GM12878 (cell line): ENCODE results near the gene RAPGEF6. TPM values are rescaled to one million over a fixed set of nuclear protein-coding genes. Genes with fewer than 3 reads are reported as not detected.

Source experiments
- ATAC-seq: fragments of 200-7000 bp; cut with Tn5 transposase; 3 replicates; pipeline ENCODE4 v1.9.1; 2020; ENCODE audit warnings: mild to moderate bottlenecking, moderate library complexity
- BruUV-seq: library from RNA; stranded (reverse); fragments of 400-500 nt; replicated peaks from 2 replicates; lab custom pipeline; 2021; lab: Mats Ljungman, UMichigan
- CTCF ChIA-PET: fragments of 300-600 bp; sonication (Branson Sonifier 250); formaldehyde crosslinking; extraction: SDS; loops from one replicate; lab custom pipeline; 2021; ENCODE audit warnings: inconsistent platforms; lab: Yijun Ruan, JAX
- POLR2A ChIA-PET: fragments of 350-600 bp; formaldehyde crosslinking; extraction: SDS; loops from one replicate; lab custom pipeline; 2021; ENCODE audit warnings: inconsistent platforms; lab: Charles Lee
- RAD21 ChIA-PET: fragments of 300-600 bp; sonication (Branson Sonifier 250); formaldehyde crosslinking; loops from one replicate; lab custom pipeline; 2023; ENCODE audit warnings: antibody characterized with exemption; ENCODE audit not compliant: unreplicated experiment; lab: Charles Lee
- SMC1A ChIA-PET: fragments of 300-600 bp; sonication (Branson Sonifier 250); formaldehyde crosslinking; loops from one replicate; lab custom pipeline; 2023; ENCODE audit not compliant: unreplicated experiment, uncharacterized antibody; lab: Charles Lee
- DNase-seq: peaks from one replicate; pipeline ENCODE4 v3.0.0-alpha.2; 2011; ENCODE audit warnings: low read depth, low spot score
- FAIRE-seq: peaks from 3 replicates; lab custom pipeline; 2011; peaks lifted over from hg19 to GRCh38; lab: Jason Lieb, UNC
- H2AFZ ChIP-seq: 2 replicates; pipeline ENCODE4 v1.6.0; 2011; ENCODE audit warnings: low read depth, low read length, control low read depth; ENCODE audit not compliant: control insufficient read depth
- H3K27ac ChIP-seq: 2 replicates; pipeline ENCODE4 v1.5.1; 2011; ENCODE audit warnings: control low read depth; ENCODE audit not compliant: control insufficient read depth, insufficient read depth
- H3K27me3 ChIP-seq, 2 experiments: replicated peaks in 1 of 2; 2 replicates each; pipeline versions ENCODE4 v1.6.0 to v1.6.1; 2011; ENCODE audit warnings: low read length in 1 of 2; ENCODE audit not compliant: control insufficient read depth in 2 of 2, insufficient read depth in 2 of 2
- H3K36me3 ChIP-seq, 2 experiments: 2 replicates each; pipeline ENCODE4 v1.5.1; 2011; ENCODE audit warnings: low read length in 1 of 2; ENCODE audit not compliant: control insufficient read depth in 2 of 2, insufficient read depth in 2 of 2
- H3K4me1 ChIP-seq: 2 replicates; pipeline ENCODE4 v1.6.1; 2011; ENCODE audit warnings: mild to moderate bottlenecking, low read length, moderate library complexity, mixed read lengths; ENCODE audit not compliant: control insufficient read depth, insufficient read depth
- H3K4me2 ChIP-seq: 2 replicates; pipeline ENCODE4 v1.6.0; 2011; ENCODE audit warnings: control low read depth; ENCODE audit not compliant: control insufficient read depth, insufficient read depth
- H3K4me3 ChIP-seq: fragments of 200-600 bp; sonication (generic); 2 replicates; pipeline ENCODE4 v1.5.1; 2016
- H3K79me2 ChIP-seq: 2 replicates; pipeline ENCODE4 v1.6.0; 2011; ENCODE audit warnings: low read length; ENCODE audit not compliant: control insufficient read depth, insufficient read depth
- H3K9ac ChIP-seq: 2 replicates; pipeline ENCODE4 v1.8.0; 2011; ENCODE audit warnings: low read length, control low read depth, mixed read lengths; ENCODE audit not compliant: control insufficient read depth, insufficient read depth
- H3K9me3 ChIP-seq: replicated peaks from 3 replicates; pipeline ENCODE4 v1.5.1; 2011; ENCODE audit warnings: mild to moderate bottlenecking, low read length; ENCODE audit not compliant: control insufficient read depth, insufficient read depth
- H4K20me1 ChIP-seq: 2 replicates; pipeline ENCODE4 v1.6.0; 2011; ENCODE audit not compliant: control insufficient read depth, insufficient read depth
- BMI1 ChIP-seq: fragments of 450-650 bp; IDR thresholded peaks from 2 replicates; pipeline ENCODE4 v1.6.1; 2016; ENCODE audit warnings: mild to moderate bottlenecking, moderate library complexity, borderline replicate concordance
- CHD1 ChIP-seq: IDR thresholded peaks from 2 replicates; pipeline ENCODE4 v1.6.1; 2012; ENCODE audit warnings: low read depth, low read length, improper control_type of control experiment
- MYB ChIP-seq: fragments of 150-350 bp; IDR thresholded peaks from 2 replicates; pipeline ENCODE4 v1.6.1; 2014; ENCODE audit warnings: mild to moderate bottlenecking, low read depth, low read length, borderline replicate concordance
- SMARCA5 ChIP-seq: fragments of 450-650 bp; IDR thresholded peaks from 2 replicates; pipeline ENCODE4 v1.6.1; 2017; ENCODE audit warnings: mild to moderate bottlenecking
- SRF ChIP-seq, 2 experiments: IDR thresholded peaks; 2 replicates each; pipeline ENCODE4 v1.6.1; 2011; ENCODE audit warnings: low read depth in 2 of 2, low read length in 2 of 2, mild to moderate bottlenecking in 1 of 2, moderate library complexity in 1 of 2
- TBL1XR1 ChIP-seq: IDR thresholded peaks from 2 replicates; pipeline ENCODE4 v1.6.1; 2012; ENCODE audit warnings: low read depth, low read length, improper control_type of control experiment
- ZNF207 ChIP-seq: fragments of 450-650 bp; IDR thresholded peaks from 2 replicates; pipeline ENCODE4 v1.6.1; 2014; ENCODE audit warnings: antibody characterized with exemption, mild to moderate bottlenecking, borderline replicate concordance
- WGBS: methylation state at CpG from one replicate; pipeline ENCODE4 v1.1.6; 2016; ENCODE audit warnings: low lambda C conversion rate; ENCODE audit not compliant: insufficient replicate concordance, insufficient coverage; ENCODE audit errors: missing lambda C conversion rate; 5-methylcytosine and 5-hydroxymethylcytosine counted together
- in situ Hi-C: fragments of 300-500 bp; cut with MboI; formaldehyde crosslinking; loops from 9 replicates; pipeline ENCODE4 v1.14.3; 2018; ENCODE audit warnings: mixed read lengths
- intact Hi-C: fragments of 100-400 bp; cut with micrococcal nuclease; formaldehyde crosslinking; loops from one replicate; pipeline ENCODE4 v1.14.2; 2022; ENCODE audit not compliant: unreplicated experiment
- polyA plus RNA-seq, 11 experiments: library from polyadenylated mRNA; depleted of rRNA in 4 of 11; unstranded in 6 of 11; stranded (reverse) in 5 of 11; fragments of >200 nt; fragmentation: Nextera tagmentation in 4 of 11; fragmentation: Illumina TruSeq in 1 of 11; extraction: Ambion mirVana in 4 of 11; extraction: Trizol in 1 of 11; gene quantifications; 1 replicate in 1 of 11; 2 replicates in 10 of 11; pipeline versions ENCODE4 v1.2.1 to v1.2.3, GENCODE V29; 2011 to 2016; ENCODE audit warnings: inconsistent platforms in 2 of 11, missing spikeins in 2 of 11, low read depth in 1 of 11
- total RNA-seq, 4 experiments: library from RNA; depleted of rRNA in 3 of 4; stranded (reverse); fragments of >200 nt in 3 of 4; fragmentation: Illumina TruSeq in 1 of 4; extraction: Trizol in 1 of 4; gene quantifications; 2 replicates each; pipeline versions ENCODE4 v1.2.1 to v1.2.3, GENCODE V29; 2013 to 2021

RAPGEF6 gene
- total and polyA plus RNA-seq, 10 of the 15 experiments (the other 5 are each of a cell fraction or from before 2014, with no cell fraction given) = 2.9 to 24.0 (median 14.2) TPM

- no peaks in the 10 kb centered on the region for H3K4me1 ChIP-seq
- ChIA-PET CTCF (interaction anchor here (4.0 kb wide), 1 partner anchor 25 kb away, joined by 16 read pairs; no protein-coding TSS in a partner anchor), SMC1A (interaction anchor here (0.9 to 1.5 kb wide), 7 partner anchors 17 to 68 kb away, joined by 3 to 4 read pairs (median 3); no protein-coding TSS in a partner anchor), POLR2A (no interaction called here)
- H3K4me2 ChIP-seq = no peak overlapping the region
- H3K36me3 ChIP-seq = peaks cover 2 to 6% of the 10 kb centered on the region in 2 experiments; a peak in 2 of 4 replicates
- H2AFZ ChIP-seq = no peak overlapping the region
- intact Hi-C loops = no loop called here
- FAIRE-seq = no peak
- H4K20me1 ChIP-seq = no peaks in the 10 kb centered on the region
- DNase-seq = no peak
- H3K9me3 ChIP-seq = no peaks in the 10 kb centered on the region
- H3K79me2 ChIP-seq = peaks cover 1% of the 10 kb centered on the region
- H3K27ac ChIP-seq = no peak overlapping the region
- BruUV-seq = no TSS peak
- 97% methylated on average over 4 of the region's 4 CpGs for WGBS
- no peaks in the 10 kb centered on the region for H3K27me3 ChIP-seq
- no peak for ATAC-seq
- in situ Hi-C loops = no loop called here
- H3K4me3 ChIP-seq = no peak overlapping the region
- TF ChIP-seq ZNF207 (no peak), SRF (IDR thresholded peaks at IDR 0.05; ENCODE audit: low read depth in 2 of 2, low read length in 2 of 2) (no peak), MYB (no peak), SMARCA5 (no peak)
- TF ChIP-seq, all 136 proteins: peak for 0
- RAD21 ChIA-PET = interaction anchor here (0.7 to 0.8 kb wide), 2 partner anchors 59 to 444 kb away, joined by 3 read pairs; no protein-coding TSS in a partner anchor
- H3K9ac ChIP-seq = no peak overlapping the region
Measured at GRCh38 chr5:131564229-131564652, 70.8 kb downstream of the RAPGEF6 start.

GRCh38 chr5:131563434-131564228 is 71.4 kb downstream of the RAPGEF6 start:
- Histone ChIP-seq H3K27me3 (no peaks in the 10 kb centered on the region), H3K9me3 (no peaks in the 10 kb centered on the region), H3K4me1 (no peaks in the 10 kb centered on the region), H4K20me1 (no peaks in the 10 kb centered on the region), H3K79me2 (peaks cover 1% of the 10 kb centered on the region), H3K9ac (no peak overlapping the region), H2AFZ (no peak overlapping the region), H3K36me3 (peaks cover 2 to 11% of the 10 kb centered on the region in 2 experiments; a peak in 2 of 4 replicates), H3K4me3 (no peak overlapping the region), H3K4me2 (no peak overlapping the region), H3K27ac (no peak overlapping the region)
- peak; percentile 23 for FAIRE-seq
- no peak for TF ChIP-seq CHD1
- no peak for TF ChIP-seq BMI1
- no peak for TF ChIP-seq TBL1XR1
- SMC1A ChIA-PET = interaction anchor here (0.6 to 1.5 kb wide), 5 partner anchors 22 to 102 kb away, joined by 3 to 4 read pairs (median 3); no protein-coding TSS in a partner anchor
- CTCF ChIA-PET = no interaction called here
- intact Hi-C loops (no loop called here), in situ Hi-C loops (no loop called here)
- BruUV-seq = no TSS peak
- POLR2A ChIA-PET = no interaction called here
- RAD21 ChIA-PET = interaction anchor here (0.7 to 0.8 kb wide), 2 partner anchors 58 to 444 kb away, joined by 3 read pairs; no protein-coding TSS in a partner anchor
- no peak for DNase-seq
- peak; percentile 23; the same call in 1 of the 3 replicates for ATAC-seq
- WGBS = 96% methylated on average over 8 of the region's 8 CpGs
